ENCODE data around the gene CACYBP.

- no peak for TF ChIP-seq POLR2AphosphoS5 (IDR thresholded peaks at IDR 0.05)
- no peak for TF ChIP-seq CTCF (IDR thresholded peaks at IDR 0.05)
- TF ChIP-seq POLR2A (IDR thresholded peaks at IDR 0.05) = no peak
Observed at GRCh38 chr1:174984952-174985351, 14.8 kb upstream of the CACYBP start.
